NCI-H748 (cell line): ENCODE results near the gene CCK.
"Not testable (repeated sequence)": the region's sequence is repeated elsewhere in the genome, so short reads cannot be mapped to it uniquely, and the experiment has no call there.

ENCODE experiments used
- DNase-seq: peaks from one replicate; lab custom pipeline; 2025; ENCODE audit not compliant: unreplicated experiment; lab: John Stamatoyannopoulos, UW

The CCK gene

DNA sequence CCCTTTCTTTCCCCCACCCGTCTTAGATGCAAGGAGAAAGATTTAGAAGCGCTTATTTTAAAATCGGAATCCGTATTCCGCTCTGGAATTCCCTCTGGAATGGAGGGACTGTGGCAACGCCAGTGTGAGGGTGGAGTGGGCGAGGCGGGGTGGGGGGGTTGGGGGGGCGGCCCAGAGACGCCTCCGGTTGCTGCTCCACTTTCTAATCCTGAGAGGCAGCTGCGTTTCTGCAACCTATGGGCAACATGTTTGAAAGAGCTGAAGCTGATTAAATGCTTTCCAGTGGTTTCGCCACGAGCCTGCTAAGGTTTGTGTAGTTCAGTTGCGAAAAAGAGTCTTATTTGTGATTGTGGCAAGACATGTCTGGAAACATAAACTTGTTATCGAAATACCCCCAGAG lies at the start of gene CCK:
CCK (minus strand) TSS at position 101 of the 400 bp plus-strand sequence. CDS start 2,555 bp downstream, outside the sequence.
- no peak for DNase-seq

DNA sequence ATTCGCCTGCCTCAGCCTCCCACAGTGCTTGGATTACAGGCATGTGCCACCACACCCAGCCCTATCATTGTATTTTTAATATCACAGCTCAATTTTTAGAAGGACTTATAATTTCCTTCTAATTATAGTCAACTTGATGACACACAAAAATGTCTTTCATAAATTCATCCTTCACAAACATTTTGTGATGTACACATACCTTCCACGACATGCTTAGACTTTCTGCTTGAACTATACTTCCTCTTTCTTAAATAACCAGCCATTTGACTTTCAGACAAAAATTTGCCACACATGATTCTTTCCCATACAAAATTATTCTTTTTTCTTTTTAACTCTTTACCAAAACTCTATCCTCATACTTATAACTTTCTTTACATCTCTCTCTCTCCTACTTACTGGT lies 48.4 kb upstream of the CCK start:
- no peak for DNase-seq

GRCh38 chr3:42308651-42309050 lies 42.7 kb upstream of the CCK start:
- no peak for DNase-seq

GRCh38 chr3:42306499-42306898 lies 40.5 kb upstream of the CCK start:
- no peak for DNase-seq

GRCh38 chr3:42302924-42303634 lies 37.1 kb upstream of the CCK start:
- DNase-seq: no peak

- DNase-seq: no peak
Observed at GRCh38 chr3:42301446-42302175, 35.6 kb upstream of the CCK start.

DNA sequence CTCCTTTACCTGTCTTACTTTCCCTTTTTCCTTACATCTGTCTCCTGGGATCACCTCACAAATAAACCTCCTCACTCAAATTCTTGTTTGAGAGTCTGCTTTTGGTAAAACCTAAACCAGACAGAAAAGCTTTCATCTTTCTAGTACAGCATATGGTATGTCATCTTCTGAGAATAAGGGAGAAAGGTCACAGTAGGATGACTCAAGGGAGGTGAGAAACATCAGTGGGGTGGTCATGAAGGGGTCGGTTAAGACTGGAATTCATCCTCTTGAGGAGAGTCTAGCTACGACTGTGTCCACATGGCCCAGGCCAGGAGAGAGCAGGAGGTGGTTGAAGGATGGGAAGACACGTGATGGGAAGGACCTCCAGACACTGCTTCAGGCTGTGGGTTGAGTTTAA lies 34.8 kb upstream of the CCK start:
- no peak for DNase-seq

DNA sequence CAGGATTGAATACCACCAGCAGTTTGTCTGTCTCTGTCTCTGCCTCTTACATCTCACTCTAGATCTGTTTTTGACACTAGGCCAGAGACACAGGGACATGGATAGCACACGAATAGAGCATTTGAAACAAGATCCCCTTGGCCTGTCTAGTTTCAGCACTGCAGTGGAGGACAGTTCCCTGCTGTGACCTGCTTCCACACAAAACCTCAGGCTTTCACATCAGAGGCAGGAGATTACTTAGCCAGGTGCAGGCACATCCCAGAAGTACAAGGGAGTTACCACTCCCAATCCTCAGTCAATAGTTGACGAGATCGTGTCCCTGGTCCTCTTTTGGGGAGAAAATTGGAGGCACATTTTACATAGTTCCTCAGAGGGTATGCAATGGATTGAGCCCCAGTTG lies 34.0 kb upstream of the CCK start:
- no peak for DNase-seq

- no peak for DNase-seq
Observed at GRCh38 chr3:42298259-42298658, 32.3 kb upstream of the CCK start.

DNA sequence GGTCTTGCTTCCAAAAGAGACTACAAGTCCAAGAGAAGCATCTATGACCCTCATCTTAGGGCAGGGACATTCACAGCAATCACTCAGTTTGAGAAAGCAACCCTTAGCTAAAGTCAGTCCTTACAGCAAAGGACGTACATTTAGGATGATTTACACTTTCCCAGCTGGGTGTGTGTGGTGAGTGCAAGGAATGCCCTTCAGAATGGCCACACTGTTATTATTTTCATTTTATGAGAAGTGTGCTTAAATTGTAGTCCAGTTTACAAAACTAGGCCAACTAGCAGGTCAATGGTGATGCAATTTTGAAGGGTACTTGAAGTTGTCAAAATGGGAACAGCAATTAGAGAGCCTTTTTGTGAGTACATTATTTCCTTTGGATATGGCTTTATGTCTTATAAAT lies 26.0 kb upstream of the CCK start:
- DNase-seq: no peak

- DNase-seq: no peak
Observed at GRCh38 chr3:42290966-42291714, 25.2 kb upstream of the CCK start.

- no peak for DNase-seq
Observed at GRCh38 chr3:42289026-42289425, 23.0 kb upstream of the CCK start.

DNA sequence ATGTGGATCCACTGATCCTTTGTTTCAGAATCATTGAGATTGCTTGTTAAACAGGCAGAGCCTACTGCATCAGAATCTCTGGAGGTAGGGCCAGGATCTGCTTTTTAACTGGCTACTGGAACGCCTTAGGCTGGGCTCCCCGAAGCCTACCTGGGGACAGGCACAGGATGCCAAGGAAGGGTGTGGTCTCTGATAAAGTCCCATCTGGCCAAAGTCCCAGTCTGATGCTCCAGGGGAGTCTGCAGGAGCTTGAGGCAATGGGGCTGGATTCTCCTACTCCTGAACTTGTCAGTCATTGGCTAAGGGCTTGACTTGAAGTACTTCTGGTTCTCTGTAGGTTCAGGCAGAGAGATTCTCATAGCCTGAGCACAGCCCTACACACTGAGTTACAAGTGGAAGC lies 22.4 kb upstream of the CCK start:
- no peak for DNase-seq

- DNase-seq: not testable (repeated sequence)
Observed at GRCh38 chr3:42287423-42287822, 21.4 kb upstream of the CCK start.

DNA sequence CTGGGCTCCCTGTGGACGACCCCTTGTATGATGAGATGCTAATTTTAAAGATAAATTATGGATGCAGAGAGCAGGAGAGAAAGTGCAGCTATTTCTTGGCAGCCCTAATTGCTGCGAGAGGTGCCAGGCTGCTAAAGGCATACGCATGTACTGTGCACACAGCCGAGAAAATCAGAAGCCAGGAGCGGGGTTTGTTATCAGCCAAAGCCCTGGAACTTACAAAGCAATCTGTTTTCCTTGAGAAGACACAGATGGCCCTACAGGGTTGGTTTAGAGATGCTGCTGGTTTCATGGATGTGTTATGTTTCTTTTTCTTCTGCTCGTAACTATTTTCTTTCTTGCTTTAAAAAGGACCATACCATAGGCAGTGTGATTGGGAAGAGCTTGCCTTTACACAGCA lies 11.7 kb upstream of the CCK start:
- DNase-seq: no peak

DNA sequence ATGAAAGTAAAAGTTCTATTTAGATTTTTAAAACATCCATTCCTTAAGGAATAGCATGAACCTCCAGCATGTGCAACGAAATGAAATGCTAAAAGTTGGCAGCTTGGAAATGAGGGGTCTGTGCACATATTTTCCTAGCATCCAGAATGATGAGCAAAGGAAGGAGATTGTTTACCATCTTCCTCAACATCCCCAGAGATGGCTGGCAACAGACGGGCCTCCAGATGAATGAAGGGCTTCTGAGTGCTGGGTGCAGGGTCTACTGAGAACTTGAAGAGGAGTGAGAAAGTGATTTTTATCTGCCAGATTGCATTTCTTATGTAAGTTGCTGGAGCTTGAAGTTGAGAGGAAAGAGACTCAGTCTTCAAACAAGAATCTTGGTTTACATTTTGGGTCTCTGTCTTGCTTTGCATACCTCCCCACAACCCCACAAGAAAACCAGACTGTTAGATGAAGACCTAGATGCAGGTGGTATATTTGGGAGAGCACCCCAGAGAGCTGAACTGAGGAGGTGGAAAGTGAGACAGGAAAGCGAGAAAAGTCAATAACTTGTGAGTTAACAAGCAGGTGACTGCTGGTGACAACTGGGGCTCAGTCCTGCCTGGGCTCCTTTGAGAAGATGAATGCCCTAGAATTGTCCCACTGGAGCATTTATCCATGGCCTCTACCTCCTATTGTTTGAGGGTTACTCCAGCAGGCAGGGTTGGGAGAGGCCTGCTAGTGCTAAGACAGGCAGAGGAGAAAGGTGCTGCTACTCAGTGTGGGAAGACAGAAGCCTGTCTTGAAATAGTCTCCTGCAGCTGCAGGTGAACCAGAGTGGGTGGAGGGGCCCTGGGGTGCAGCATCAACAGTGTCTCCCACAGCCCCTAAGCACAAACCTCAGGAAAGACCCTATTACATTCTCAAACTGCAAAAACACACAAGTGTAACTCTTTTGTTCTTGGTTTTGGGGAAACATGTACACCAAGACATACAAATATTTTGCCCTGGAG lies 10.5 kb upstream of the CCK start:
- DNase-seq: no peak

GRCh38 chr3:42275217-42275616 lies 9.2 kb upstream of the CCK start:
- DNase-seq: no peak

DNA sequence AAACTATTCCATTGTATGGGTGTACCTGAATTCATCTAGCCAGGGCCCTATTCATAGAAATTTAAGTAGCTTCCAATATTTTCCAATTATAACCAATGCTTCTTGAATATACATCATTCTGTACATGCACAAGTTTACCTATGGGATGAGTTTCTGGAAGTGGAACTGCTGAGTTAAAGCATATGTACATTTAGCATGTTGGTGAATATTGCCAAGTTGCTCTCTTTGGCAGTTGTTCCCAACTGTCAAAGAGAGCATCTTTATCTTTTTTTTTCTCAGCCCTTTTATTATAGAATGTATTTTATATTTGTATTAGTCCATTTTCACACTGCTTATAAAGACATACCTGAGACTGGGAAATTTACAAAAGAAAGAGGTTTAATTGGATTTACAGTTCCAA lies 8.3 kb upstream of the CCK start:
- no peak for DNase-seq

- no peak for DNase-seq
Observed at GRCh38 chr3:42273361-42273760, 7.4 kb upstream of the CCK start.

DNA sequence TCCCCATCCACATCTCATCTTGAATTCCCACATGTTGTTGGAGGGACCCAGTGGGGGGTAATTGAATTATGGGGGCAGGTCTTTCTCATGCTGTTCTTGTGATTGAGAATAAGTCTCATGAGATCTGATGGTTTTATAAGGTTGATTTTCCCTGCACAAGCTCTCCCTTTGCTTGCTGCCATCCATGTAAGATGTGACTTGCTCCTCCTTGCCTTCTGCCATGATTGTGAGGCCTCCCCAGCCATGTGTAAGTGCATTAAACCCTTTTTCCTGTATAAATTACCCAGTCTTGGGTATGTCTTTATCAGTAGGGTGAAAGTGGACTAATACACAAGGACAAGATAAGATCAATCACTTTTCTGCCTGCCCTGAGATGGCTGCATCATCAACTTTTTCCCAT lies 5.8 kb upstream of the CCK start:
- no peak for DNase-seq

DNA sequence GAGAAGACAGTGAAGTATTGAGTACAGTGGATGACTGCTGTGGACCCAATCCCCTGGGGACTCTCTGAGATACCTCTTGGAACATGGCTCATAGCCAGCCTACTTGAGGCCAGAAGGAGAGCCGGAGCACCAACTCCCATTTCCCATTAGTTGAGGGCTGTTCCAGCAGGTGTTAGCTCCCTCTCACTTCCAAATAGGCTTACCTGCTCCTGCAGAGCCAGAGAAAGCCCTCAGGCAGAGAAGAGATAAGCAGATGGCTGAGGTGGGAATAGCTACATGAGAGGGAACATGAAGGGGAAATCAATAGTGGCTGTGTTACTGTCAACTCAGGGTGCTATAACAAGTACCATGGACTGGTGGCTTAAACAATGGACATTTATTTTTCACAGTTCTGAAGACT lies 4.6 kb upstream of the CCK start:
- no peak for DNase-seq
